ENCODE measurements around the gene HBM. TPM values are rescaled to one million over a fixed set of nuclear protein-coding genes. Genes with fewer than 3 reads are reported as not detected.
"Not testable (repeated sequence)": the region's sequence is repeated elsewhere in the genome, so short reads cannot be mapped to it uniquely, and the experiment has no call there.

HBM gene
- total RNA-seq, 1 experiment from 2014 or later = not detected

- H2AK5ac ChIP-seq (ENCODE audit: insufficient read length, low read length); H4K8ac ChIP-seq (replicated peaks; ENCODE audit: insufficient read length, low read depth, low read length); H3K36me3 Mint-ChIP-seq (ENCODE audit: insufficient read depth in 1 of 3, low read depth in 3 of 3); H3K23me2 ChIP-seq (ENCODE audit: insufficient read length, low read depth, low read length, poor library complexity, severe bottlenecking); H3K9me3 Mint-ChIP-seq; H2BK120ac ChIP-seq (ENCODE audit: low read depth, low read length, poor library complexity, severe bottlenecking); H3K23ac ChIP-seq (ENCODE audit: insufficient read length, low read depth, low read length); H3K9ac ChIP-seq (ENCODE audit: extremely low read depth, insufficient read length, low read length); DNase-seq; H3K4me1 ChIP-seq (ENCODE audit: insufficient read depth, low read length); H3T11ph ChIP-seq (ENCODE audit: low read length); H3K56ac ChIP-seq (ENCODE audit: insufficient read length, low read depth, low read length); H3K4me3 Mint-ChIP-seq; H3K4ac ChIP-seq (ENCODE audit: low read depth, low read length); H2BK20ac ChIP-seq (ENCODE audit: low read depth, low read length, poor library complexity, severe bottlenecking); H3K27ac Mint-ChIP-seq; H3K9me3 ChIP-seq (ENCODE audit: control insufficient read depth, low read depth, low read length); H3K79me1 ChIP-seq (ENCODE audit: insufficient read depth, low read depth, low read length, poor library complexity, severe bottlenecking); H3K79me2 ChIP-seq (ENCODE audit: insufficient read depth, low read length); H4K5ac ChIP-seq (ENCODE audit: insufficient read length, low read depth, low read length); H3K18ac ChIP-seq (ENCODE audit: insufficient read length, low read depth, low read length); H2BK15ac ChIP-seq (ENCODE audit: low read depth, low read length); H4K91ac ChIP-seq (ENCODE audit: insufficient read length, low read depth, low read length); H3K27ac ChIP-seq (ENCODE audit: insufficient read length, low read depth, low read length); H4K20me1 ChIP-seq (ENCODE audit: control insufficient read depth, insufficient read depth, insufficient read length); H3K4me2 ChIP-seq (ENCODE audit: insufficient read depth, insufficient read length, low read length); H2BK12ac ChIP-seq (ENCODE audit: insufficient read length, low read depth, low read length); H3K14ac ChIP-seq (ENCODE audit: insufficient read depth, low read length); H2BK5ac ChIP-seq (ENCODE audit: insufficient read length, low read length); H2AFZ ChIP-seq (ENCODE audit: low read length): not testable (repeated sequence)
- WGBS (ENCODE audit: extremely low coverage, insufficient read length, low lambda C conversion rate) = no CpG with 5 or more reads among the region's 3 CpGs
- peaks cover 14 to 21% of the 10 kb centered on the region in 2 experiments for H3K4me1 Mint-ChIP-seq
- H3K27me3 ChIP-seq (ENCODE audit: insufficient read depth, low read length) = peaks cover 33% of the 10 kb centered on the region
- H3K27me3 Mint-ChIP-seq (ENCODE audit: low read depth) = peaks cover 71% of the 10 kb centered on the region
Observed at GRCh38 chr16:163696-164095, 2.1 kb upstream of the HBM start.

DNA sequence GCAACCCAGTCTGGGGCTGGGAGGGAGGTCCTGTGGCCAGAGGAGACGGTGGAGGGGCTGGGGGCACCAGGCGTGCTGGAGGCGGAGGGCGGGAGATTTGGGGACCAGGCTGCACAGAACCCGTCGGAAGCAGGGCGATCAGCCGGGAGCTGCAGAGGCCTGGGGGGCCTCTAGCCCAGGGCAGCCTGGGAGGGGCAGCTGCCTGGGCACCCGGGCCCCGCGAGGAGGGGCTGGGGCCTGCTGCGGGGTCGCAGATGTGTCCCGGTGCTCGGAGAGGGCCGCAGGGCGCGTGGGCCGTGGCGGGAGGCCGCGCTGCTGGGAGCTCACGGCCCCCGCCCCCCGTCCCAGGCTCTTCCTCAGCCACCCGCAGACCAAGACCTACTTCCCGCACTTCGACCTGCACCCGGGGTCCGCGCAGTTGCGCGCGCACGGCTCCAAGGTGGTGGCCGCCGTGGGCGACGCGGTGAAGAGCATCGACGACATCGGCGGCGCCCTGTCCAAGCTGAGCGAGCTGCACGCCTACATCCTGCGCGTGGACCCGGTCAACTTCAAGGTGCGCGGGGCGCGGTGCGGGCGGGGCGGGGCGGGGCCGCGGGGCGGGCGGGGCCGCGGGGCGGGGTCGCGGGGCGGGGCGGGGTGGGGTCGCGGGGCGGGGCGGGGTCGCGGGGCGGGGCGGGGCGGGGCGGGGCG, 1.5 kb upstream of the HBM start:
- not testable (repeated sequence) for H3K79me2 ChIP-seq (ENCODE audit: insufficient read depth, low read length); H3K27ac Mint-ChIP-seq; H3K9ac ChIP-seq (ENCODE audit: extremely low read depth, insufficient read length, low read length); H3K4me1 ChIP-seq (ENCODE audit: insufficient read depth, low read length); H3K9me3 Mint-ChIP-seq; H3K23me2 ChIP-seq (ENCODE audit: insufficient read length, low read depth, low read length, poor library complexity, severe bottlenecking); H3K56ac ChIP-seq (ENCODE audit: insufficient read length, low read depth, low read length); H3K9me3 ChIP-seq (ENCODE audit: control insufficient read depth, low read depth, low read length); H4K91ac ChIP-seq (ENCODE audit: insufficient read length, low read depth, low read length); DNase-seq; H2BK20ac ChIP-seq (ENCODE audit: low read depth, low read length, poor library complexity, severe bottlenecking); H4K8ac ChIP-seq (replicated peaks; ENCODE audit: insufficient read length, low read depth, low read length); H3K4me2 ChIP-seq (ENCODE audit: insufficient read depth, insufficient read length, low read length); H3K18ac ChIP-seq (ENCODE audit: insufficient read length, low read depth, low read length); H2BK120ac ChIP-seq (ENCODE audit: low read depth, low read length, poor library complexity, severe bottlenecking); H3K27ac ChIP-seq (ENCODE audit: insufficient read length, low read depth, low read length); H3K36me3 Mint-ChIP-seq (ENCODE audit: insufficient read depth in 1 of 3, low read depth in 3 of 3); H2BK5ac ChIP-seq (ENCODE audit: insufficient read length, low read length); H2BK15ac ChIP-seq (ENCODE audit: low read depth, low read length); H3K4me3 Mint-ChIP-seq; H2AK5ac ChIP-seq (ENCODE audit: insufficient read length, low read length); H4K20me1 ChIP-seq (ENCODE audit: control insufficient read depth, insufficient read depth, insufficient read length); H3T11ph ChIP-seq (ENCODE audit: low read length); H2AFZ ChIP-seq (ENCODE audit: low read length); H2BK12ac ChIP-seq (ENCODE audit: insufficient read length, low read depth, low read length); H3K79me1 ChIP-seq (ENCODE audit: insufficient read depth, low read depth, low read length, poor library complexity, severe bottlenecking); H3K14ac ChIP-seq (ENCODE audit: insufficient read depth, low read length); H3K4ac ChIP-seq (ENCODE audit: low read depth, low read length); H3K23ac ChIP-seq (ENCODE audit: insufficient read length, low read depth, low read length); H4K5ac ChIP-seq (ENCODE audit: insufficient read length, low read depth, low read length)
- Mint-ChIP-seq H3K4me1 (peaks cover 17 to 21% of the 10 kb centered on the region in 2 experiments), H3K27me3 (ENCODE audit: low read depth) (peaks cover 72% of the 10 kb centered on the region)
- WGBS (ENCODE audit: extremely low coverage, insufficient read length, low lambda C conversion rate) = no CpG with 5 or more reads among the region's 80 CpGs
- H3K27me3 ChIP-seq (ENCODE audit: insufficient read depth, low read length) = peaks cover 33% of the 10 kb centered on the region
